Measurements from ENCODE around the gene SMYD4.
"Not testable (repeated sequence)": the region's sequence is repeated elsewhere in the genome, so short reads cannot be mapped to it uniquely, and the experiment has no call there.

The SMYD4 gene

GRCh38 chr17:1779571-1780131, 50.1 kb downstream of the SMYD4 start:
- no peak for DNase-seq (ENCODE audit: low read depth in 3 of 3)

DNA sequence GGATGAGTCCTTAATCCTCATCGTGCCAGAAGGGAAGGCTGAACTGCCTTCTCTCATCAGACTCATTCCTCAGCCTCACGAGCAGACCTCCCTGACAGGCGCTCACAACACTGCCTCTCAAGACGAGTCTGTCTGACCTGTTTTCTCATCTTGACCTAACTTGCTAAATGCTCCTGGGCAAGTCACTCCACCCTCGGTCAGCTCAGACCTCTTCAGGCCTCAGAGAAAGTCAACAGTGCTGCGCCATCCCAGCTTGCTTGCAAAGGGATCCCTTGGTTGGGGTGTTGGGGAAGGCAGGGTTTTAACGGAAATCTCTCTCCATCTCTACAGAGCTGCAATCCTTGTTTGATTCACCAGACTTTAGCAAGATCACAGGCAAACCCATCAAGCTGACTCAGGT, 52.8 kb downstream of the SMYD4 start:
- no peak for DNase-seq (ENCODE audit: low read depth in 3 of 3)

- DNase-seq (ENCODE audit: low read depth in 3 of 3) = no peak
These were observed 53.4 kb downstream of the SMYD4 start for GRCh38 chr17:1776328-1776727.

GRCh38 chr17:1774390-1775176, 55.1 kb downstream of the SMYD4 start:
- no peak for DNase-seq (ENCODE audit: low read depth in 3 of 3)

GRCh38 chr17:1773696-1774181, 56.0 kb downstream of the SMYD4 start:
- DNase-seq (ENCODE audit: low read depth in 3 of 3) = no peak

DNA sequence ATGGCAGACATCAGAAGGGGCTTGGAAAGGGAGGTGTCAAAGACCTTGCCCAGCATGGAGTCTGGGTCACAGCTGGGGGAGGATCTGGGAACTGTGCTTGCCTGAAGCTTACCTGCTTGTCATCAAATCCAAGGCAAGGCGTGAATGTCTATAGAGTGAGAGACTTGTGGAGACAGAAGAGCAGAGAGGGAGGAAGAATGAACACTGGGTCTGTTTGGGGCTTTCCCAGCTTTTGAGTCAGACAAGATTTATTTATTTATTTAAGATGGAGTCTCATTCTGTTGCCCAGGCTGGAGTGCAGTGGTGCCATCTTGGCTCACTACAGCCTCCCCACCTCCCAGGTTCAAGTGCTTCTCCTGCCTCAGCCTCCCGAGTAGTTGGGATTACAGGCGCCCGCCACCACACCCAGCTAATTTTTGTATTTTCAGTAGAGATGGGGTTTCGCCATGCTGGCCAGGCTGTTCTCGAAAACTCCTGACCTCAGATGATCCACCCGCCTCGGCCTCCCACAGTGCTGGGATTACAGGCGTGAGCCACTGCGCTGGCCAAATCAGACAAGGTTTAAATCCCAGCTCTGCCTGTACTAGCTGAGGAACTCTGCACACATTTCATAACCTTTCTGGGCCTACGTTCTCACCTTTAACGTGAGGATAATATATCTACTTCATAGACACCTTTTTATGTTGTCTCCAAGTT, 56.6 kb downstream of the SMYD4 start:
- DNase-seq (ENCODE audit: low read depth in 3 of 3) = not testable (repeated sequence)

DNA sequence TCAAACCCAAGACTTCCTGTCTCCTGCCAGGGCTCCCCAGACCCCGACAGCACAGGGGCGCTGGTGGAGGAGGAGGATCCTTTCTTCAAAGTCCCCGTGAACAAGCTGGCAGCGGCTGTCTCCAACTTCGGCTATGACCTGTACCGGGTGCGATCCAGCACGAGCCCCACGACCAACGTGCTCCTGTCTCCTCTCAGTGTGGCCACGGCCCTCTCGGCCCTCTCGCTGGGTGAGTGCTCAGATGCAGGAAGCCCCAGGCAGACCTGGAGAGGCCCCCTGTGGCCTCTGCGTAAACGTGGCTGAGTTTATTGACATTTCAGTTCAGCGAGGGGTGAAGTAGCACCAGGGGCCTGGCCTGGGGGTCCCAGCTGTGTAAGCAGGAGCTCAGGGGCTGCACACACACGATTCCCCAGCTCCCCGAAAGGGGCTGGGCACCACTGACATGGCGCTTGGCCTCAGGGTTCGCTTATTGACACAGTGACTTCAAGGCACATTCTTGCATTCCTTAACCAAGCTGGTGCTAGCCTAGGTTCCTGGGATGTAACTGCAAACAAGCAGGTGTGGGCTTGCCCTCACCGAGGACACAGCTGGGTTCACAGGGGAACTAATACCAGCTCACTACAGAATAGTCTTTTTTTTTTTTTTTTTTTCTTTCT, 59.8 kb downstream of the SMYD4 start:
- no peak for DNase-seq (ENCODE audit: low read depth in 3 of 3)

GRCh38 chr17:1767358-1767757, 62.3 kb downstream of the SMYD4 start:
- no peak for DNase-seq (ENCODE audit: low read depth in 3 of 3)

DNA sequence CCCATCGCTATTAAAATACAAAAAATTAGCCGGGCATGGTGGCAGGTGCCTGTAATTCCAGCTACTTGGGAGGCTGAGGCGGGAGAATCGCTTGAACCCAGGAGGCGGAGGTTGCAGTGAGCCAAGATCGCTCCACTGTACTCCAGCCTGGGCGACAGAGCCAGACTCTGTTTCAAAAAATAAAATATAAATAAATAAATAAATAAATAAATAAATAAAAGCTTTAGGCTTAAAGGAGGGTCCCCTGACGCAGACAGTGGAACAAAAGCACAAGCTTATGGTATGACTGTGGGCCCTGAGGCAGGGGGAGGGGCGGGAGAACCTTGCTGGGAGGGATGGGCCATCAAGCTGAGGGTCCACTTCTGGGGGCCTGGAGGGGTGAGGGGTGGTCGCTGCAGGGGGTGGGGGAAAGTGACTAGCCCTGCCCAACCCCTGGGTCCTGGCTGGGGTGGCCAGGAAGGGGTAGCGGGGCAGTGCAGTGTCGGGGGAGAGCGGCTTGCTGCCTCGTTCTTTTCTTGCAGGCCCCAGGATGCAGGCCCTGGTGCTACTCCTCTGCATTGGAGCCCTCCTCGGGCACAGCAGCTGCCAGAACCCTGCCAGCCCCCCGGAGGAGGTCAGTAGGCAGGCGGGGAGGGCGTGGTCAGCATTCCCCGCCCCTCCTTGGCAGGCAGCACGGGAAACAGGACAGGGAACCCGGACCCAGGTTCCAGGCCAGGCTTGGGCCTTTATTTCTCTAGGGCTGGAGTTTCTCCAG, 63.1 kb downstream of the SMYD4 start:
- no peak for DNase-seq (ENCODE audit: low read depth in 3 of 3)

DNA sequence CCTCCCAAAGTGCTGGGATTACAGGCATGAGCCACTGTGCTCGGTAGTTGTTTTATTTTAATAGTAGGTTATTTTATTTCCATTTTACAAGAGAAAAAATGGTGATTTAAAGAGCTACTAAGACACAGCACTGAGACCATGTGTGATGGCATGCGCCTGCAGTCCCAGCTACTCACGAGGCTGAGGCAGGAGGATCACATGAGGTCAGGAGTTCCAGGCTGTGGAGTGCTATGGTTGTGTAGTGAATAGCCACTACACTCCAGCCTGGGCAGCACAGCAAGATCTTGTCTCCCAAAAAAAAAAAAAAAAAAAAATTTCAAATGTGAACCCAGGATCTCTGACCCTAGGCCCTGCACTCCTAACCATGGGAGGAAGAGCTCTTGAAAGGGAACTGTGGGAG, 64.1 kb downstream of the SMYD4 start:
- no peak for DNase-seq (ENCODE audit: low read depth in 3 of 3)

GRCh38 chr17:1764705-1765104, 65.0 kb downstream of the SMYD4 start:
- not testable (repeated sequence) for DNase-seq (ENCODE audit: low read depth in 3 of 3)

- peak; percentile 2 to 21 (median 17) for DNase-seq (ENCODE audit: low read depth in 3 of 3)
These were observed 65.4 kb downstream of the SMYD4 start for GRCh38 chr17:1764284-1764683.

- no peak for DNase-seq (ENCODE audit: low read depth in 3 of 3)
These were observed 66.5 kb downstream of the SMYD4 start for GRCh38 chr17:1762901-1763898.

- DNase-seq (ENCODE audit: low read depth in 3 of 3) = no peak
These were observed 67.3 kb downstream of the SMYD4 start for GRCh38 chr17:1762233-1762900.

DNA sequence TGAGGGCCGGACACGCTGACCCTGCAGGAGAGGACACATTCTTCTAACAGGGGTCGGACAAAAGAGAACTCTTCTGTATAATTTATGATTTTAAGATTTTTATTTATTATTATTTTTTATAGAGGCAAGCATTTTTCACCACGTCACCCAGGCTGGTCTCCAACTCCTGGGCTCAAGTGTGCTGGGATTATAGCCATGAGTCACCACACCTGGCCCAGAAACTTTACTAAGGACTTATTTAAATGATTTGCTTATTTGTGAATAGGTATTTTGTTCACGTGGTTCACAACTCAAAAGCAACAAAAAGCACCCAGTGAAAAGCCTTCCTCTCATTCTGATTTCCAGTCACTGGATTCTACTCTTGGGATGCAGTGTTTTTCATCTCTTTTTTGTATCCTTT, 70.2 kb downstream of the SMYD4 start:
- DNase-seq (ENCODE audit: low read depth in 3 of 3) = no peak

DNA sequence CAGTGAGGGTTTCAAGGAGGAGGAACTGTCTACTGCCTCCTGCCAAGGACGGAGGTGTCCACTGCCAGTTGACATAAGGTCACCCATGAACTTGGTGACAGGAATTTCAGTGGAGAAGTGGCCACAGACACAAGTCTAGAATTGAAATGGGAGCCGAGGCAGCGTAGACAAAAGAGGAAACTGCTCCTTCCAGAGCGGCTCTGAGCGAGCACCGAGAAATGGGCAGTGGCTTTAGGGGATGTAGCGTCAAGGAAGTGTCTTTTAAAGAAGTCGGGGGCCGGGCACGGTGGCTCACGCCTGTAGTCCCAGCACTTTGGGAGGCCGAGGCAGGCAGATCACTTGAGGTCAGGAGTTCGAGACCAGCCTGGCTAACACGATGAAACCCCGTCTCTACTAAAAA, 70.9 kb downstream of the SMYD4 start:
- DNase-seq (ENCODE audit: low read depth in 3 of 3) = no peak

DNA sequence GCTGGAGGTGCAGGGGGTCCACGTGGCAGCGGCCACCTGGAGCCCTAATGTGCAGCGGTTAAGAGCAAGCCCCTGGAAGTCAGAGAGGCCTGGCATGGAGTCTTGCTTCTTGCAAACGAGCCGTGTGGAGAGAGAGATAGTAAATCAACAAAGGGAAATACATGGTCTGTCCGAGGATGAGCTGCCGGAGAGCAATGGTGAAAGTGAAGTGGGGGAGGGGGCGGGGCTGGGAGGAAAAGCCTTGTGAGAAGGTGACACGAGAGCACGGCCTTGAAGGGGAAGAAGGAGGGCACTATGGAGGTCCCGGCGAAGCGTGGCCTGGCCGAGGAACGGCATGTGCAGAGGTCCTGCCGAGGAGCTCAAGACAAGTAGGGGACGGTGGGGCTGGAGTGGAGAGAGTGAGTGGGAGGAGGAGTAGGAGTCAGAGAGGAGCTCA, 73.9 kb downstream of the SMYD4 start:
- DNase-seq (ENCODE audit: low read depth in 3 of 3) = no peak

DNA sequence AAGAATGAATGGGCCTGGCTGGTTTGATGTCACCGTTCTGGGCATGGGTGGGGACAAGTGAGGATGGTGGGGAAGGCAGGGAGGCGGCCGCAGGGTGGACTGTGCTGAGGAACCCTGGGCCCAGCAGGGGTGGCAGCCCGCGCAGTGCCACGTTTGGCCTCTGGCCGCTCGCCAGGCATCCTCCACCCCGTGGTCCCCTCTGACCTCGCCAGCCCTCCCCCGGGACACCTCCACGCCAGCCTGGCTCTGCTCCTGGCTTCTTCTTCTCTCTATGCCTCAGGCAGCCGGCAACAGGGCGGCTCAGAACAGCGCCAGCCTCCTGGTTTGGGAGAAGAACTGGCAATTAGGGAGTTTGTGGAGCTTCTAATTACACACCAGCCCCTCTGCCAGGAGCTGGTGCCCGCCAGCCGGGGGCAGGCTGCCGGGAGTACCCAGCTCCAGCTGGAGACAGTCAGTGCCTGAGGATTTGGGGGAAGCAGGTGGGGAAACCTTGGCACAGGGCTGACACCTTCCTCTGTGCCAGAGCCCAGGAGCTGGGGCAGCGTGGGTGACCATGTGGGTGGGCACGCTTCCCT, 74.4 kb downstream of the SMYD4 start:
- DNase-seq (ENCODE audit: low read depth in 3 of 3) = no peak

- DNase-seq (ENCODE audit: low read depth in 3 of 3) = no peak
These were observed 75.1 kb downstream of the SMYD4 start for GRCh38 chr17:1754430-1755112.

All from stimulated activated CD4-positive, alpha-beta T cell treated with anti-CD3 and anti-CD28 coated beads, TNF-alpha, amount 100 ng/mL, for 48 hours (primary cell).